NCI-H446 treated with DMSO at 0.1 percent for 48 hours (cell line): Measurements from ENCODE around the gene PLB1.
"Not testable (repeated sequence)": the region's sequence is repeated elsewhere in the genome, so short reads cannot be mapped to it uniquely, and the experiment has no call there.

Experiments
- DNase-seq: peaks from one replicate; lab custom pipeline; 2025; lab: John Stamatoyannopoulos, UW

Gene PLB1

DNA sequence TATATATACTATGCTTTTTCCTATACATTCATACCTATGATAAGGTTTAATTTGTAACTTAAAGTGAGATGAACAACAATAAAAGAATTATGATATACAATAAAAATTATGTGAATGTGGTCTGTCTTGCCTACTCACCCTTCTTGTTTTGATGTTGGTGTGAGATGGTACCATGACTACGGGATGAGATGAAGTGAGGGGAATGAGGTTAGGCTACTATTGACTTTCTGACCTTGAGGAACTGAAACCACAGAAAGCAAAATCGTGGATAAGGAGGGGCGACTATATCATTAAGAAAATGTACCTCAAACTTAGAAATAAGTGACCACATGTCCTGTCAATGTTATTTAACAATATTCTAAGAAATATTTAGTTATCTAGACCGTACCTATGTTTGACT is 151.8 kb downstream of the PLB1 start:
- no peak for DNase-seq

DNA sequence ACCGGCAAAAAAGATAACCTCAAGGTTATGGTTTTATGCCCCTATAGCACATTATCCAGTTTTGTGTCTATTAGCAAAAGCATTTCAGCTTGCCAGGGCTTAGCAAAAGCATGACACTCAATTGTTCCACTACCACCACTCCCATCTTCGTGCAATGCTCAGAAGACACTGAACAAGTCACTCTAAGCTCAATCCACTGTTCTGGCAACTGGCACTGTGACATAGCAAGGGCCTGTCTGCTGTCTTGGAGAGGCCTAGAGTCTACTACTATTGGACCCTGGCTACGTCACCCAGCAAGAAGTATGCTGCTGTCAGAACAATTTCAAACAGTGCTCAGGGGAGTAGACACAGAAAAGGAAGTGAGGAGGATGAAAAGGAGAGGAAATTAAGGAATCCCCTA is 152.3 kb downstream of the PLB1 start:
- no peak for DNase-seq

DNA sequence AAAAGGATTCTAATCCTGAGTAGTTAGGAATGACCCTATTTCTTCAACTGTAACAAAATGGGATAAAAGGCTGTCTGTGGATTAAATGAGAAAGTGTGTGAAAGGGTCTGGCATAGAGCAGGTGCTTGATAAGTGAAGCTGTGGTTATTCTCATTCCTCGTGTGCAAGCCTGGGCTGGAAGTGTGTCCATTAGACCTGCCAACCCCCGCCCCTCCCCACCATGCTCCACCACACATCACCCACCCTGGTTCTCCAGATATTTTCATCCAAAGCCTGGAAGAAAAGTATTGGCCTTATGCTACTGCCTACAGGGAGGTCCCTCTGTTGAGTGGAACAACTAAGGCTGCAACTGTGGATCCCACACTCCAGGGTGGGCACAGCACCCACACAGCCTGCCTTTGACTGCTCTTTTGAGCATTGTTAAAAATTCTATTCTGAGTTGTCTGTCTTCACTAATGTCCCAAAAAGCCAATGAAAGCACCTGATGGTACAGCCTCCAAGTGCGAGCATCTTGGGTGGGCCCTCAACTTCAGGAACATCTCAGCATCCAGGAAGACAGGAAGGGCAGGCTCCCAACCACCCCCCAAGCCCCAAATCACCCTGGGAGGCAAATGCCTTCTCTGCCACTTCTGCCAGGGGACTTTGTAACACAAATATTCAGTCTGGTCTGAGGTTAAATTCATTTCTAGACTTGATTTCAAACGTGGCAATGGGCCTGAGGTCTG is 153.0 kb downstream of the PLB1 start:
- no peak for DNase-seq

DNA sequence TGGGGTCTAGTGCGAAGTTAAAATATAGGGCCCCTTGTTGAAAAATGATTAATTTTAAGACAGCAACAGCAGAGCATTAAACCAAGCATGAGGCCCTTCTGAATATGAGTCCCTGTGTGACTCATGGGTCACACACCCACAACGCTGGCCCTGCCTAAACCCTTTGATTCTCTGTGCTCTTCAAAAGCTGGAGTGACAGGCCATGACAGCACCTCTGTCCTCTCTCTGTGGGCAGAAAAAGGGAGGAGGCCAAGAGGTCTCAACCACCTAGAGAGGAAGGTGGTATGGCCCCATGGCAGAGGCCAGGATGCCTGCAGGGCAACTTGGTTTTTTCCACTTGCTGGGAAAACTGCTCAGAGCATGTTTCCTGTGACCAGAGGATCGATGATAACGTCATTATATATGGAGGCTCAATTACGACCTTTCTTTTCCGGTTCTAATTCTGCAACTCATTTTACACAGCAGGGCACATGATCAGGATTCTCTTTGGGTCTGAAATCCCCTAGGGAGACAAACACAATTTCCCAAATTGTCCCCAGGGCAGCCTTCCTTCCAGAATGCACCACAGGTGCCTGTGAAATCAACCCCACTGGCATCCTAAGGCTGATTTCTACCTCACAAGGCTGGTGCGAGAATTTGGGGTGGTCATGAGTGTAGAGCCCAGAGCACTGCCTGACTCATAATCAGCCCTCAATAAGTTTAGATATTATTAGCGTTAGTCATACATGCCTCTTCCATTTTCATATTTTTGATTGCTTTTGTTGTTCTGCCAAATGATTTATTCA is 153.8 kb downstream of the PLB1 start:
- DNase-seq = no peak

DNA sequence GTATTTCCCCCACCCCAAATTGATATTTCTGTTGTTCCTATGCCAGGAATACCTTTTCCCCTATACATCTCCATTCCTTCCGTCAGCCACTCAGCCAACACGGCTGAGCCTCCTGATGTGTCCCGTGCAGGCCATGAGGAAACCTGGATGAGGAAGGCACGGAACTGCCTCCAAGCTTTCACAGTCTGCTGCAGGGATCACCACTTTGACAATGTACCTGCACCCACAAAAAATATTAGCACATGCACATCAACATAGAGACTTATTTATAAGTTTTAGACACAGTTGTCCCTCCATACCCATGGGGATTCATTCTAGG is 154.4 kb downstream of the PLB1 start:
- DNase-seq = no peak

DNA sequence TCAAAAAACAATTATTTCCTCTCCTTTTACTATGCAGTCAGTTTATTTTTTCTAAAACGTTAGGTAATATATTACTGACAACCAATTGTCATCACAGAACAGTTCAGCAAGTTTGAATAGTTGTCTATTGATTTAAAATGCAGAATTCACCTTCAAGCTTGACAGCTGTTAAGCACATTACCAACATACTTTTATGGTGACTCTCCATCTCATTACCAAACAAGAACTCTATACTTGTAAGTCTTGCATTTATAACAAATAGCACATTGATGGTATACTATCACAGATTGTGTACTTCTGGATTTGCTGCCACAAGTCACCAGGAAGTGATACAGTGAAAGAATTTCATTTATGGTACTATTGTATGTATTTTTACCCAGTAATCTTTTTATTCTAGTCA is 156.4 kb downstream of the PLB1 start:
- no peak for DNase-seq

DNA sequence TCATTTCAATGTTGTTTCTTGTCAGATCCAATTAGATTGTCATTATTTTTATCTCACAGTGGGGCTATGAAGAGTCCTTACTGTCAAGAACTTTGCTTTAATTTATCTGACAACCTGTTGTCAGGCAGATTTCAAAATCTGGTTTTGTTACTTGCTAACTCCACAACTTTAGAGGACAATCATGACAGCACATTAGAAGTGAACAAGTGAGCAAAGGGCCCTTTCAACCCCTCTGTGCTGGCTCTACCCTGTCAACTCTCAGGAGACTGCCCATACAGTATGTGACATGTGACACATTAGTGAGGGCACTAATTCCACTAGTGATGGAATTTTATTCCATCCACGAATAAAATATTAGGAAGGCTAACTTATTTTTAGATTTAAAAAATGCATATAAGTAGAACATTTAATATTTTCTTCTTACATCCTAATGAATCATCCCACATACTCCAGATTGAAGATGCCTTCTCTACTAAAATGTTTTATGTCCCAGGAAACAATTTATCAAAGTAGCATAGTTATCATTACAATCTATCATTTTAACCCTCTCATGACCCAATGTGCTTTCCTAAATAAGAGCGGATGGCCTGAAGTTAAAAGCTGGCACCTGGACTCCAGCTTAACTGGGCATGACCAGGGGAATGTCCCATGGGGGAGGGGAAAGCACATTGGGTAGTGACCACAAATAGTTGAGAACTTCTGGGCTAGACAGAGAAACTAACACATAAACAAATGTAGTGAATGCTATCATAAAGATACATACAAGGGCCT is 158.2 kb downstream of the PLB1 start:
- DNase-seq = no peak

DNA sequence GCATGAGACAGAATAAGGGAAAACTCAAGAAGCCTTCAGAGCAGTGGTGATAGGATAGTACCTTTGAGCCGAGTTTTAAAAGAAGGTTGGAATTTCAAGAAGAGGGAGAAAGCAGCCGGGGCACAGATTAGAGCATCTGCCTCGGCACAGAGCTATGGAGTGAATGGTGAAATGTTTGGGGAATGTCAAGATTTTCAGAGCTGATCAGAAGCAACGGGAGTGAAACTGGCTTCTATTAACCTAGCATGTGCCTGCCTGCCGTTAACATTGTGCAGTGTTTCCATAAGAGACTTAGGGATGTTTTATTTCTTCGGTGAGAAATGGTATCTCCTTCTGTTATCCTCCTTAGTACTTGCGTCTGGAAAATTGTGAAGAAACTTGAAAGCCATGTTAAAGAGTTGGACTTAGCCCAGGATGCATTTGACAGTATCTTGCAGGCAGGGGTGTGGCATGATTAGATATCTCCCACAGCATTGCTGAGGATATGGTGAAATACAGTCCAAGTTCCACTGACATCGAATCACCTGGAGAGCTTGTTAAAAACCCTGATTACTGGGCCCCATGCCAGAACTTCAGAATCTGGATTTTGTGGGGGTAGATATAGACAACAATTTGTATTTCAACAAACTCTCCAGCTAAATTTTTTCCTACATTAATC is 158.9 kb downstream of the PLB1 start:
- DNase-seq = no peak

DNA sequence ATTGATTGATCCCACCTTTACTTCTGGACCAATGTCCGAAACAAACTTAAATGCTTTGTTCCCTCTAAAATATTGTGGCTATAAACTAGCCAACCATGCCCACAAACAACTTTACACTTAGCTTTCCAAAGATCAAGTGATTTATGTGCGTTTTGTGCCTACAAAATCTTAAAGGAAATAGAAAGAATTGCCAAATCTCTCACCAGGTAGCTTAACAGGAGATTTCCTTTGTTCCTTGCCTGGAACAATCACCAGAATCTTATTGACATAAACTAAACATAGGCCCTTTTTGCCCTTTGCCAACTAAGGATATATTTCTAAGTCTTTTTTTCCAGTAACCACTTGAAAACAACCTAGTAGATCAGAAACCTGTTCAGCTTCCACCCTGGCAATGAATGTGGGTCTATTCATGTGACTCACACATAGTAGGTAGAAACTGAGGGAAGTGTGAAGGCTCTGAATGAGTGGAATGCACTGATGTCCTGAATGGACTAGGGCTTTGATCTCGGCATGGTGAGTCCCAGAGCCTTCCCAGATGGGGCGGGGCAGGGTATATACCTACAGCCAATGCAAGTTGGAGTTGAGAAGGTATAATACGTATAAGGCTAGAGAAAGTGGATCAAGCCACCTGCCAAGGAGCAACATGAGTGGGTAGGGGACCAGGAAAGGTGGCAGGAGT is 161.2 kb downstream of the PLB1 start:
- DNase-seq = no peak

DNA sequence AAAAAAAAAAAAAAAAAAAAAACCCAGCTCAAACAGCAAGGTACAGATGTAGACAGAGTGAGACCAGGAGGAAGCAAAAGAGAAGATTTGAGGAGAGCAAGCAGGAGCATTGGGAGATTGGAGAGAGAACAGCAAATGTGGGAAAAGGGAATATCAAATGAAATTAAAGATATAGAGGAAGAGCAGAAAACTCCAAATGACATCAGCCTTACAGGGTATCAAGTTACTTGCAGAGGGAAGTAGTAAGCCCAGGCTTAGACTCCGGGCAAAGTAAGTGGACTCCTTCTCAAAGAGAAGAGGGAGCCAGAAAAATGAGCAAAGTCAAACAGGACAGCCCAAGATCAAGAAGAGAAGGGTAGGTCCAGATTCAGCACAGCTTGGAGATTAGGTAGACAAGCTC is 162.5 kb downstream of the PLB1 start:
- no peak for DNase-seq

DNA sequence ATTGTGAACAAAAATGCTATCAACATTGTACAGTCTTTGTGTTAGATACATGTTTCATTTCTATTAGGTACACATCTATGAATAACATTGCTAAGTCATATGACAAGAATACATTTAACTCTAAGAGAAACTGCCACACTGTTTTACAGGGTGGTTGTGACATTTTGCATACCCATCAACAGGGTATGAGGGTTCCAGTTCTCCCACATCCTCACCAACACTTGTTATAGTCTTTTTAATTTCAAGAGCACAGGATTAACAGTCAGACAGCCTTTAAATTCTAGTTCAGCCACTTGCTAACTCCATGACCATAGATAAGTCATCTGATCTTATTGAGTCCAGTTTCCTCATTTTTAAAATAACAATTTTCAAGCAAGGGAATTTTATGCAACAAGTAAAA is 163.3 kb downstream of the PLB1 start:
- no peak for DNase-seq

DNA sequence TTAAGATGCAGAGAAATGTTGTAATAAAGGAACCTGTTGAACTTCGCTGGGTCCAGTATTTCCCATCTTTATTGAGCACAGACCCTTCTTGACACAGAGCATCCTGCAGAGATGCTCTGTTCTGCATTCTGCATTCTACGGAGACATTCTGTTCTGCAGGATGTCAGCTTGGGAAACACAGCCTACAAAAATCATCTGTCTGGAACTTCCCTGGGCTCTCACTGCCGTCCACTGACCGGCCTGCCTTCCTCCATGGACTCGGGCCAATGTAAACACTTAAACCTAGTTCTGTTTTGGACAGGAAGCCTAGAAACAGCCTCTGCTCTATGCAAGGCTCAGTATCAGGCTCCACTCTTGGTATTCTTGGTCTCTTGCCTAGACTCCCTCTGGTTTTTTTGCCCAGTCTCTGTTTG is 165.7 kb downstream of the PLB1 start:
- peak; percentile 31 for DNase-seq

DNA sequence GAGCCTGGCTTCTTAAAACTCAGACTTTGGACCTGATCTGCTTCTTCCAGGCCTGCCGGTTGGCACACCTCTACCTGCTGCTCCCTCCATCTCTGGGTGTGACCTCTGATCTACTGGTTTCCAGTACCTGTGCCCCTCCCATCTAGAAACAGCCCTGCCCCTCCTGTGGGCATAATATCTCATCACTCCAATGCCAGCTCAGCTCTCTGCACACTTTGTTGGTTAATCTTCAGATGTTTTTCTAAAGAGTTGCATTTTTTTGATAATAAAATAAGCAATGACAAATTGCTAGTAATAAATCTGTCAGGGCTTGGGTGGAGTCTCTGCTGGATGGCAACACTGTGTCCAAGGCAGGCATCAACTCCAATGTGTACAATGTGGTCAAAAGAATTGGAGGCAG is 166.2 kb downstream of the PLB1 start:
- peak; percentile 6 for DNase-seq

DNA sequence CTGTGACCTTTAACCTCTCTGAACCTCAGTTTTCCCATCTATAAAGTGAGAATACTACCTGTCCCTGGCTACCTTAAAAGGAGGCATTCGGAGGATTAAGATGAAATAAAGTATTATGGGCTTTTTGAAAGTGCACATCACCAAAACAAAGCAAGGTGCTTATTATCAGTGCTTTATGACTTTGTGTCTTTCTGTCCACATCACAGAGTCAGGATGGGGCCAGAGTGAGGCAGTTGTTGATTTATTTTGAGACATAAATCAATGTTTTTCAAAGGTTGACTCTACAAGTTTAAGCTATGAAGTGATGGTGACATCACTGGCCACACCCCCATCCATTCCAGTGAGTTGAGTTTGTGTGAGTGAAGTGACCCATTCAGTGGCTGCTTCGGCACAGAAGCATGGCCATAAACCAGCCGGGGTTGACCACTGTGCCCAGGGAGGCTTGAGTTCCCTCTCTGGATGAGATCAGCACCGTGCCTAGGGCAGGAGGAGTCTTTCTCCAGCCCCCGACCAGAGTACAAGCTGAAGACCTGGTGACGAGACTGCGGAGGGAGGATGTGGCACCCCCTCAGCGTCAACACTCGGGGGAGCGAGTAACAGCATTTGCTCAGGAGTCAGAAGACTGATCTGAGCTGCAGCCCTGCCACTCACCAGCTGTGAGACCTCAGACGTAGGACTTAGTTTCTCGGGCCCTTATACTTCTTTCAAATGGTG is 166.8 kb downstream of the PLB1 start:
- no peak for DNase-seq

DNA sequence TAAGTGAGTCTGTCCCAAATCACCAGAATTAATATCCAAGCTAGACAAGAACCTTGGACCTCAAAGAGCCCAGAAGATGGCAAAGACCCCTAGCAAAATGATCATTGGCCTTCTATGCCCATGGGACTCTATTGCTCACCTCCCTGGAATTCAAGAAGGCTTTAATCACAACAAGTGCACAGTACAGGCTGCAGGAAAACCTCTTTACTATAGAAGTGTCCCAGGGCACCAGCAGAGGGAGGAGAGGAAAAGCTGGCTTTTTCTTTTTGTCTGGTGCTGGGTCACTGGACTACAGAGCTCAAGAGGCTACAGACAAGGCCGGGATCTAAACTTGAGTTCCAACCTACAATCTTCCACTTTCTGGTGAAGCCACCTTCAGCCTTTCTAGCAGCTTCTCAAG is 167.5 kb downstream of the PLB1 start:
- no peak for DNase-seq

DNA sequence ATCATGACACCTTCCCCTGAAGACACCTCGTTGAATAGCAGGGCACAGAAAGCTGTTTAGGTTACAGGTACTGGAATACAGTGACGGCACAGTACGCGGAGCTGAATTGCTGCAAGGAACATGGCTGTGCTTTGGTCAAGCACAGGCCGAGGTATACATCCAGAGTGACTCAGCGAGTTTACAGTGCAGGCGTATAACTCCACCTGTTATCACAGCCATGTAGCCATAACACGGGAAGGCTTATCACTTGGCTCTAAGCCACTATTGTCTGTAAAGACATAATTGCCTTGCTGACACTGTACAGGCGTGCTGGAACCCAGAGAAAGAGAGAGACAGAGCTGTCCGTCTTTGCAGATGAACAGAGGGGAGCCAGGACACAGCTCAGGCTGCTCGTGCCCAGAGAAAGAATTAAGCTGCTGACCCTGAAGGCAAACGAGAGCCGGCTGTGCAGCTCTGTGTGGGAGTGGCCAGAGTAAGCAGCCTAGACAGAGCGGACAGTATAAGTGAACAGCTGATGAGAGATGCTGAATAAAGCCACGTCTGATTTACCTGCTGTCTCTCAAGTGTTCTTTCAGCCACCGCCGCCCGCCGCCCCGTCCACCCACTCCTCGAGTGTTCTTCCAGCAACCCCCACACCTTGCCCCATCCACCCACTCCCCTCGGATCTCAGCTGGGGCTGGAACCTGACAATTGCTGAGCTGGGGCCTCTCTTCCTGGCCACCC is 168.4 kb downstream of the PLB1 start:
- no peak for DNase-seq

DNA sequence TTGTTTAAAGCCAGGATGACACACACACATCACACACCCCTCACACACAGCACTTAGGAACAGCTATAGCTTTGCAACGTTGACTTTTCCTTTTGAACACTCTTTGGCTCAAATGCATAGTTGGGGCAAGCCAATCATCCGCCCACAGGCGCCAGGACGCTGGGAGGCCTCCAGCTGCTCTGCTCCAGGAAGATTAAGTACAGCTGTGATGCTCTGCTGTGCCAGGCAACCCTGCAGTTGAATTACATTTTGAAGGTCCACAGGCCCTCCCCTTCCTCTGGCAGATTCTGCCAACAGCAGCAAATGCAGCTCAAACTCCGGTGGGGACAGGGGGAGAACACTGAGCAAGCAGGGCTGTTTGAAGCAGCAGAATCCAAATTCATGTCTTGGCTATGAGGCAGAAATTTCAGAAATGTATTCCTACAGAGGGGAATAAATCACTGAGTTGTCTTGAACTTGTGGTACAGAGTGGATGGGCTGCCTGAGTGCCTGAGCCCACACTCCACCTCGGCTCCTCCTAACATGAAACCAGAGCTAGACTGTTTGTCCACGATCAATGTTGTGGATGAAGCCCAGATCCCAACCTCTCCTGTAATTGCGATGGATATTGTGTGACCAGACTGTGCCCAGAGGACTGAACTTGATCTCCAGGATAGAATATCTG is 169.3 kb downstream of the PLB1 start:
- DNase-seq = peak; percentile 78

DNA sequence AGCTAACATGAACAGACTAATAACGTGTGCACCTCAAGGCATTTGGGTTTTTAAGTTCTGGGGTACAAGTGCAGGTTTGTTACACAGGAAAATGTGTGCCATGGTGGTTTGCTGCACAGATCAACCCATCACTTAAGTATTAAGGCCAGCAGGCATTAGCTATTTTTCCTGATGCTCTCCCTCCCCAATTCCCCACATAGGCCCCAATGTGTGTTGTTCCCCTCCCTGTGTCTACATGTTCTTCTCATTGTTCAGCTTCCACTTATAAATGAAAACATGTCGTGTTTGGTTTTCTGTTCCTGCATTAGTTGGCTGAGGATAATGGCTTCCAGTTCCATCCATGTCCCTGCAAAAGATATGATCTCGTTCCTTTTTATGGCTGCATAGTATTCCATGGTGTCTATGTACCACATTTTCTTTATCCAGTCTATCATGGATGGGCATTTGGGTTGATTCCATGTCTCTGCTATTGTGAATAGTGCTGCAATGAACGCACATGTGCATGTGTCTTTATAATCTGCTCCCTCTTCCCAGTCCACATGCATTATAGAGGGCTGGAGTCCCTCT is 170.0 kb downstream of the PLB1 start:
- DNase-seq = not testable (repeated sequence)

DNA sequence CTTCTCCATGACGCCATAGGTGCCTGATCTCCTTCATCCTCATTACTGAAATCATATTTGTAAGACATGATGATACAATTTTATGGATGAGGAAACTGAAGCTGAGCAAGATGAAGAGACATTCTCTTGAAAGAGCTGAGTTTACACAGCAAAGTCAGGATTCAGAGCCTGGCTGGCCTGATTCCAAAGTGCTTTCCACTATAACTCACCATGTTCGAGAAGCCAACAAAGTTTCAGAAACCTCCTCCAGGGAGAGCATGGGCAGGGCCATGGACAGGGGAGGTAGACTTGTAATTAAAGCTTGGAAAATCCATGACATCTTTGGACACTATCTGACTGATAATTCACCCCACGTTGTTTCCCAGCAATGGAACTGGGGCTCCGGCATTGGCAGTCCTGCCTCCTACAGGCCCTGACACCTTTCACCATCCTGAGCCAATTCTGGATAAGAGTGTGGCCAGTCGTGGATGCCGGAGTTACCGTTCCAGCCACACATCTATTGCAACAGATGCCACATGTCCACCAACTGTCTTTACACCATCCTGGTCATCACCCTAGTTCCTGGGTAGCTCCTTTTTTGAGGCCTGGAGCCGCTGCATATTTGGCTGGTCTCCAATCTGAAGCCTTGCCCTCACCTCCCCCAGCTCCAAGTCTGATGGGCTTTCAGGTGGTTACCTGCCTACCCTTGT is 170.8 kb downstream of the PLB1 start:
- no peak for DNase-seq
